Measurements from ENCODE around the gene ICAM1.
A peak's percentile ranks its signal among the peaks of the same experiment; 100 is the strongest.

ICAM1 gene

GRCh38 chr19:10251792-10252694 lies 18.9 kb upstream of the ICAM1 start, which contains the start of gene MRPL4:
Gene MRPL4, plus strand, starts transcription at chr19:10252214. Its CDS starts 40 bp downstream, at chr19:10252254.
- Histone ChIP-seq H4K20me1 (peaks cover 0 to 45% (median 18%) of the 10 kb centered on the region in 11 experiments; a peak in 12 of 22 replicates), H3K4me3 (peak within 1 kb of the TSS; percentile 69 to 93 (median 89)), H3K36me3 (peaks cover 30 to 40% (median 36%) of the 10 kb centered on the region in 11 experiments), H3K9ac (peak within 1 kb of the TSS; percentile 80 to 94 (median 89)), H3K4me2 (peak within 1 kb of the TSS; percentile 89 to 100 (median 98)), H3K9me3 (replicated peaks in 1 of 11) (no peaks in the 10 kb centered on the region), H3K27ac (peak within 1 kb of the TSS; percentile 46 to 90 (median 86)), H3K4me1 (peaks cover 31 to 54% (median 47%) of the 10 kb centered on the region in 10 experiments), H3K27me3 (no peaks in the 10 kb centered on the region)
- no peak for TF ChIP-seq Cebpa-rat (IDR thresholded peaks at IDR 0.05)

- H3K4me1 ChIP-seq = peaks cover 31 to 48% (median 41%) of the 10 kb centered on the region in 10 experiments
- peak overlapping the region; percentile 80 to 94 (median 89) for H3K9ac ChIP-seq
- no peaks in the 10 kb centered on the region for H3K27me3 ChIP-seq
- H3K27ac ChIP-seq = peak overlapping the region; percentile 46 to 90 (median 86)
- H3K4me2 ChIP-seq = peak overlapping the region; percentile 89 to 100 (median 98)
- H4K20me1 ChIP-seq = peaks cover 0 to 51% (median 21%) of the 10 kb centered on the region in 11 experiments; a peak in 14 of 22 replicates
- peaks cover 37 to 47% (median 42%) of the 10 kb centered on the region in 11 experiments for H3K36me3 ChIP-seq
- H3K4me3 ChIP-seq = peak overlapping the region; percentile 69 to 93 (median 89)
- no peak for TF ChIP-seq Cebpa-rat (IDR thresholded peaks at IDR 0.05)
- H3K9me3 ChIP-seq (replicated peaks in 1 of 11) = no peaks in the 10 kb centered on the region
These were observed 18.2 kb upstream of the ICAM1 start for GRCh38 chr19:10252707-10253106.

DNA sequence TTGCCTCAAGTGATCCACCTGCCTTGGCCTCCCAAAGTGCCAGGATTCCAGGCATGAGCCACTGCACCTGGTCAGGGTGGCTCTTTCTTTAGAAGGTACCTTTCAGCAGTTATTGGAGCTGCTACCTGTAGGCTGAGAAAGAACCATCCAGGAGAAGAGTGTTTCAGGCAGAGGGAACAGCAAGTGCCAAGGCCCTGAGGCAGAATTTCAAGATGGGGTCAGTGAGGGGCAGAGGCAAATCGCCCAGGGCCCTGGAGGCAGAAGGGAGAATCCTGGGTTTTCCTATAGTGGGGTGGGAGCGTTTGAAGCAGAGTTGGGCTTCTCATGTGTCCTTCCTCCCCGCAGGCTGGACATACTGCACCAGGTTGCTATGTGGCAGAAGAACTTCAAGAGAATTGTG lies 16.7 kb upstream of the ICAM1 start:
- TF ChIP-seq Cebpa-rat (IDR thresholded peaks at IDR 0.05) = no peak

GRCh38 chr19:10255358-10255757 lies 15.6 kb upstream of the ICAM1 start:
- no peak for TF ChIP-seq Cebpa-rat (IDR thresholded peaks at IDR 0.05)
- Histone ChIP-seq H3K9me3 (replicated peaks in 1 of 11) (no peaks in the 10 kb centered on the region), H3K9ac (no peak overlapping the region; a peak in 1 of 22 replicates), H3K4me2 (no peak overlapping the region), H3K27me3 (no peaks in the 10 kb centered on the region), H3K27ac (no peak overlapping the region), H3K4me3 (no peak overlapping the region), H4K20me1 (peaks cover 0 to 70% (median 37%) of the 10 kb centered on the region in 11 experiments; a peak in 19 of 22 replicates), H3K36me3 (peaks cover 54 to 71% (median 62%) of the 10 kb centered on the region in 11 experiments), H3K4me1 (peaks cover 21 to 39% (median 31%) of the 10 kb centered on the region in 10 experiments)

More for the DNA sequence above, 16.7 kb upstream of the ICAM1 start:
- 0 out of 20 replicates have a peak overlapping the region, but pooled peaks of 1 of the 10 experiments have one; percentile 91 for H3K4me3 ChIP-seq
- peaks cover 21 to 35% (median 31%) of the 10 kb centered on the region in 10 experiments for H3K4me1 ChIP-seq
- no peaks in the 10 kb centered on the region for H3K9me3 ChIP-seq (replicated peaks in 1 of 11)
- peak overlapping the region in 5 of 11 experiments; percentile 1 to 89 (median 14); a peak in 5 of 22 replicates for H3K9ac ChIP-seq
- H3K36me3 ChIP-seq = peaks cover 49 to 62% (median 54%) of the 10 kb centered on the region in 11 experiments
- peak overlapping the region in 6 of 11 experiments; percentile 10 to 98 (median 96); a peak in 4 of 22 replicates for H3K4me2 ChIP-seq
- H4K20me1 ChIP-seq = peaks cover 0 to 63% (median 36%) of the 10 kb centered on the region in 11 experiments; a peak in 19 of 22 replicates
- no peaks in the 10 kb centered on the region for H3K27me3 ChIP-seq
- H3K27ac ChIP-seq = no peak overlapping the region

DNA sequence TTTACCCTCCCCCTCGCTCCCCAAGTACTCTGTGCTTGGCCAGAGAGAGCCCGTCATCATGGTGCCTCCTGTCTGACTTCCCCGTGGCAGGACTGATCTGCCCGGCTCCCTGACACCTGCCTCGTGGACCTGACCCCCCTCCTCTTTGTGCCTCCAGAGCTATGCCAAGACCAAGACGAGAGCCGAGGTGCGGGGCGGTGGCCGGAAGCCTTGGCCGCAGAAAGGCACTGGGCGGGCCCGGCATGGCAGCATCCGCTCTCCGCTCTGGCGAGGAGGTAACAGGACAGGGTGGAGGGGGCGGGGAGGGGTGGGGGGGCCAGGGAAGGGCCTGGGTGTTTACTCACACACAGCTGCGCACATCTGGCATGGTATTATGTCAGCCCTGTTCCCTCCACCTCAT lies 14.4 kb upstream of the ICAM1 start:
- H3K4me2 ChIP-seq = no peak overlapping the region
- H3K4me3 ChIP-seq = no peak overlapping the region
- peaks cover 0 to 74% (median 37%) of the 10 kb centered on the region in 11 experiments; a peak in 19 of 22 replicates for H4K20me1 ChIP-seq
- no peak overlapping the region for H3K9ac ChIP-seq
- peaks cover 54 to 74% (median 63%) of the 10 kb centered on the region in 11 experiments for H3K36me3 ChIP-seq
- no peak overlapping the region for H3K27ac ChIP-seq
- H3K27me3 ChIP-seq = no peaks in the 10 kb centered on the region
- H3K9me3 ChIP-seq (replicated peaks in 1 of 11) = no peaks in the 10 kb centered on the region
- peaks cover 13 to 42% (median 27%) of the 10 kb centered on the region in 10 experiments for H3K4me1 ChIP-seq
- no peak for TF ChIP-seq Cebpa-rat (IDR thresholded peaks at IDR 0.05)

DNA sequence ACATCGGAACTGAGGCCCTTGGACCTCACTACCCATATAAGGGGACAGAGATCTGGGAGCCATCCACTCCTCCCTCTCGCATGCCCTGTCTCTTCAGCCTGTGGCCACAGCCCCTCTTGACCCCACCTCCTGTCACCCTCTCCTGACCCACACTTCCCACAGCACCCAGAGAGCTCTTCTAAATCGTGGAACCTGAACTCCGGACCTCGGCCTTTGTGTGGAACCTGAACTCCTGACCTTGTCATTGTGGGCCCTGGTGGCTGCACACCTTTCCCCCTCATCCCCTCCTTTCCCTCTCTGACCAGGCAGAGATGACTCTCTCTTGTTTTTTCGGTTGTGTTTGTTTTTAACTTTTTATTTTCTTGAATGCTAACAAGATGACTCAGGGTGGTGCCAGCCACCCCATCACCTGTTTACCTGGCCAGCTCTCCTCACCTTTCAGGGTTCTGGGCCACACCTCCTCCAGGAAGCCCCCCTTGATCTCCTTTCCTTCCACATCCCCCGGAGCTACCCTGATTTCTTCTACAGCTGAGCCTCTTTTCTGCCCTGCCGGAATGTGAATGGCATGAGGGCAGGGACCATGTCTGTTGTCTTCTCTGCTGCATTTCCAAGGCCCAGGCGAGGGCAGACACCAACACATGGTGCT lies 13.8 kb upstream of the ICAM1 start:
- Histone ChIP-seq H3K9ac (no peak overlapping the region), H3K9me3 (replicated peaks in 1 of 11) (no peaks in the 10 kb centered on the region), H3K36me3 (peaks cover 54 to 74% (median 63%) of the 10 kb centered on the region in 11 experiments), H3K27me3 (no peaks in the 10 kb centered on the region), H3K27ac (no peak overlapping the region), H3K4me2 (no peak overlapping the region), H3K4me3 (no peak overlapping the region), H4K20me1 (peaks cover 0 to 74% (median 37%) of the 10 kb centered on the region in 11 experiments; a peak in 19 of 22 replicates), H3K4me1 (peaks cover 13 to 47% (median 29%) of the 10 kb centered on the region in 10 experiments)
- no peak for TF ChIP-seq Cebpa-rat (IDR thresholded peaks at IDR 0.05)

- H3K4me3 ChIP-seq = no peak overlapping the region
- TF ChIP-seq Cebpa-rat (IDR thresholded peaks at IDR 0.05) = no peak
- H3K4me1 ChIP-seq = peaks cover 5 to 39% (median 24%) of the 10 kb centered on the region in 10 experiments
- no peak overlapping the region for H3K4me2 ChIP-seq
- no peaks in the 10 kb centered on the region for H3K9me3 ChIP-seq (replicated peaks in 1 of 11)
- H3K27me3 ChIP-seq = no peaks in the 10 kb centered on the region
- no peak overlapping the region for H3K27ac ChIP-seq
- H4K20me1 ChIP-seq = peaks cover 0 to 66% (median 37%) of the 10 kb centered on the region in 11 experiments; a peak in 18 of 22 replicates
- H3K9ac ChIP-seq = no peak overlapping the region
- peaks cover 54 to 71% (median 63%) of the 10 kb centered on the region in 11 experiments for H3K36me3 ChIP-seq
These were observed 12.7 kb upstream of the ICAM1 start for GRCh38 chr19:10258080-10258710.

GRCh38 chr19:10259162-10259905 lies 11.6 kb upstream of the ICAM1 start:
- H3K4me2 ChIP-seq = no peak overlapping the region
- no peak overlapping the region for H3K27ac ChIP-seq
- TF ChIP-seq Cebpa-rat (IDR thresholded peaks at IDR 0.05) = no peak
- peaks cover 48 to 60% (median 53%) of the 10 kb centered on the region in 11 experiments for H3K36me3 ChIP-seq
- H3K9ac ChIP-seq = 0 out of 22 replicates have a peak overlapping the region, but pooled peaks of 2 of the 11 experiments have one; percentile 5 to 18
- H3K4me1 ChIP-seq = peaks cover 0 to 28% (median 15%) of the 10 kb centered on the region in 10 experiments; a peak in 13 of 20 replicates
- H3K4me3 ChIP-seq = no peak overlapping the region
- no peaks in the 10 kb centered on the region for H3K27me3 ChIP-seq
- peaks cover 0 to 54% (median 28%) of the 10 kb centered on the region in 11 experiments; a peak in 17 of 22 replicates for H4K20me1 ChIP-seq
- H3K9me3 ChIP-seq (replicated peaks in 1 of 11) = no peaks in the 10 kb centered on the region
